ENCODE measurements around the gene RCVRN.

GRCh38 chr17:9886141-9886930, 18.7 kb downstream of the RCVRN start:
- TF ChIP-seq CBFB (CRISPR knock-in tag; IDR thresholded peaks at IDR 0.05): no peak
- no peak for TF ChIP-seq CTCF (IDR thresholded peaks at IDR 0.05 in 2 of 3, conservative IDR thresholded peaks at IDR 0.05 in 1 of 3; ENCODE audit: insufficient read depth in 2 of 3, low read depth in 1 of 3, low read length in 3 of 3)
- TF ChIP-seq ZNF561 (CRISPR knock-in tag; conservative IDR thresholded peaks at IDR 0.05): no peak
- TF ChIP-seq EZH2 (IDR thresholded peaks at IDR 0.05; ENCODE audit: borderline replicate concordance, low read depth, low read length): no peak
- no peak for TF ChIP-seq ZNF274 (IDR thresholded peaks at IDR 0.05; ENCODE audit: borderline replicate concordance, low read depth, low read length)
- no peak for TF ChIP-seq ELF4 (CRISPR knock-in tag; IDR thresholded peaks at IDR 0.05)
- no peak for TF ChIP-seq E2F4 (CRISPR knock-in tag; IDR thresholded peaks at IDR 0.05; ENCODE audit: low read depth)
- no peak for TF ChIP-seq CHD7 (IDR thresholded peaks at IDR 0.05; ENCODE audit: low read depth, low read length)
- TF ChIP-seq SMAD3 (CRISPR knock-in tag; conservative IDR thresholded peaks at IDR 0.05): no peak
- TF ChIP-seq ZEB2 (IDR thresholded peaks at IDR 0.05): no peak
- TF ChIP-seq RBM17 (IDR thresholded peaks at IDR 0.05; ENCODE audit: borderline replicate concordance, low read depth, low read length): no peak
- TF ChIP-seq CBX8 (IDR thresholded peaks at IDR 0.05; ENCODE audit: borderline replicate concordance, extremely low read depth, low read depth, low read length, poor library complexity, severe bottlenecking): no peak
- no peak for TF ChIP-seq ELF1 (tag; IDR thresholded peaks at IDR 0.05)
- TF ChIP-seq SMAD1 (IDR thresholded peaks at IDR 0.05; ENCODE audit: low read depth, low read length, partially characterized antibody): no peak

Data from K562 (cell line).